K562 (cell line): ENCODE data around the gene CHSY1. TPM values are rescaled to one million over a fixed set of nuclear protein-coding genes. Genes with fewer than 3 reads are reported as not detected.

Experiments used
- ATAC-seq: fragments of 200-7000 bp; cut with Tn5 transposase; 3 replicates; pipeline ENCODE4 v1.9.1; 2020; ENCODE audit warnings: moderate library complexity
- BruUV-seq: library from RNA; stranded (reverse); fragments of 400-500 nt; replicated peaks from 2 replicates; lab custom pipeline; 2021; lab: Mats Ljungman, UMichigan
- CTCF ChIA-PET: fragments of 300-600 bp; formaldehyde crosslinking; extraction: SDS; loops from one replicate; lab custom pipeline; 2021; ENCODE audit warnings: low intra/inter-chr PET ratio; lab: Yijun Ruan, JAX
- POLR2A ChIA-PET: fragments of 300-600, 350-650 bp; sonication (Branson Sonifier 250); formaldehyde crosslinking; extraction: SDS; loops from one replicate; lab custom pipeline; 2021; ENCODE audit warnings: antibody characterized with exemption, inconsistent platforms; lab: Yijun Ruan, JAX
- DNase-seq, 4 experiments: peaks; one replicate each; pipeline versions ENCODE4 v3.0.0 to v3.0.0-alpha.2; 2011 to 2018; ENCODE audit warnings: low spot score in 3 of 4, mixed read lengths in 3 of 4; ENCODE audit errors: extremely low read depth in 1 of 4
- FAIRE-seq: peaks from 2 replicates; lab custom pipeline; 2011; peaks lifted over from hg19 to GRCh38; lab: Jason Lieb, UNC
- H2AFZ ChIP-seq: 2 replicates; pipeline ENCODE4 v1.6.0; 2011; ENCODE audit warnings: low read depth, low read length, control low read depth, inconsistent platforms
- H3K27ac ChIP-seq: fragments of 200-600 bp; 3 replicates; pipeline ENCODE4 v1.8.0; 2011; ENCODE audit warnings: low read depth, mild to moderate bottlenecking, control low read depth, inconsistent platforms, low read length, moderate library complexity, mixed read lengths; ENCODE audit errors: extremely low read depth
- H3K27me3 ChIP-seq, 2 experiments: fragments of 300-600 bp in 1 of 2; 2 replicates in 1 of 2; 3 replicates in 1 of 2; pipeline versions ENCODE4 v1.6.0 to v1.8.0; 2011; ENCODE audit warnings: inconsistent platforms in 2 of 2, low read length in 2 of 2, mild to moderate bottlenecking in 1 of 2, mixed read lengths in 1 of 2, moderate library complexity in 1 of 2; ENCODE audit not compliant: control insufficient read depth in 2 of 2, insufficient read depth in 2 of 2
- H3K36me3 ChIP-seq: fragments of 300-600 bp; 3 replicates; pipeline ENCODE4 v1.8.0; 2011; ENCODE audit warnings: mild to moderate bottlenecking, low read length, inconsistent platforms; ENCODE audit not compliant: control insufficient read depth, insufficient read depth
- H3K4me1 ChIP-seq, 2 experiments: fragments of 200-600 bp in 1 of 2; replicated peaks in 1 of 2; 2 replicates in 1 of 2; 3 replicates in 1 of 2; pipeline versions ENCODE4 v1.5.1 to v1.8.0; 2011; ENCODE audit warnings: inconsistent platforms in 2 of 2, low read length in 2 of 2, mild to moderate bottlenecking in 1 of 2, mixed read lengths in 1 of 2, moderate library complexity in 1 of 2; ENCODE audit not compliant: control insufficient read depth in 2 of 2, insufficient read depth in 2 of 2
- H3K4me2 ChIP-seq: 2 replicates; pipeline ENCODE4 v1.6.1; 2011; ENCODE audit warnings: low read length, control low read depth, inconsistent platforms, mixed read lengths; ENCODE audit not compliant: insufficient read depth
- H3K4me3 ChIP-seq: fragments of 200-600 bp; sonication (generic), shearing (Covaris generic); 2 replicates; pipeline ENCODE4 v1.5.1; 2016; ENCODE audit warnings: control low read depth, inconsistent platforms
- H3K79me2 ChIP-seq: fragments of 200-600 bp; 3 replicates; pipeline ENCODE4 v1.8.0; 2011; ENCODE audit warnings: low read length, inconsistent platforms; ENCODE audit not compliant: control insufficient read depth, insufficient read depth
- H3K9ac ChIP-seq, 2 experiments: 2 replicates each; pipeline versions ENCODE4 v1.6.0 to v1.6.1; 2011; ENCODE audit warnings: low read depth in 2 of 2, low read length in 2 of 2, control low read depth in 1 of 2, inconsistent platforms in 1 of 2, mild to moderate bottlenecking in 1 of 2, mixed read lengths in 1 of 2; ENCODE audit not compliant: insufficient read depth in 1 of 2
- H3K9me1 ChIP-seq: one replicate; pipeline ENCODE4 v1.6.0; 2011; ENCODE audit warnings: inconsistent platforms, mild to moderate bottlenecking, low read length, moderate library complexity; ENCODE audit not compliant: control insufficient read depth, insufficient read depth
- H3K9me3 ChIP-seq: replicated peaks from 2 replicates; pipeline ENCODE4 v1.5.1; 2011; ENCODE audit warnings: low read depth, low read length, inconsistent platforms; ENCODE audit not compliant: control insufficient read depth, insufficient read depth
- H4K20me1 ChIP-seq: replicated peaks from 2 replicates; pipeline ENCODE4 v1.6.1; 2011; ENCODE audit warnings: low read length, inconsistent platforms, mixed read lengths; ENCODE audit not compliant: control insufficient read depth, insufficient read depth
- ARHGAP35 ChIP-seq: fragments of 450-650 bp; IDR thresholded peaks from 2 replicates; pipeline ENCODE4 v1.6.1; 2018; ENCODE audit not compliant: partially characterized antibody
- ASH1L ChIP-seq: fragments of 450-650 bp; IDR thresholded peaks from 2 replicates; pipeline ENCODE4 v1.6.1; 2018; ENCODE audit warnings: borderline replicate concordance, mild to moderate bottlenecking, low read depth; ENCODE audit not compliant: partially characterized antibody
- EZH2 ChIP-seq: IDR thresholded peaks from 2 replicates; pipeline ENCODE4 v1.6.1; 2012; ENCODE audit warnings: low read depth, mild to moderate bottlenecking, inconsistent platforms, low read length, borderline replicate concordance
- FOXK2 ChIP-seq, 2 experiments: fragments of 450-650 bp; IDR thresholded peaks in 1 of 2; conservative IDR thresholded peaks in 1 of 2; 2 replicates each; pipeline ENCODE4 v1.6.1; 2016; ENCODE audit warnings: low read depth in 2 of 2, mild to moderate bottlenecking in 1 of 2
- GTF2F1 ChIP-seq: IDR thresholded peaks from 2 replicates; pipeline ENCODE4 v1.6.1; 2011; ENCODE audit warnings: low read depth, low read length, improper control_type of control experiment
- MTA3 ChIP-seq: fragments of 450-650 bp; formaldehyde crosslinking; IDR thresholded peaks from 2 replicates; pipeline ENCODE4 v1.6.1; 2017; ENCODE audit warnings: mild to moderate bottlenecking, borderline replicate concordance
- NFIX ChIP-seq: fragments of 250-450 bp; sonication (Bioruptor Pico); IDR thresholded peaks from 2 replicates; pipeline ENCODE4 v1.4.0; 2020; ENCODE audit warnings: low read depth, mild to moderate bottlenecking, moderate library complexity
- SMARCE1 ChIP-seq: fragments of 450-650 bp; IDR thresholded peaks from 2 replicates; pipeline ENCODE4 v1.7.1; 2016; ENCODE audit warnings: mild to moderate bottlenecking
- SRSF9 ChIP-seq: fragments of 200-400 bp; formaldehyde crosslinking; IDR thresholded peaks from 2 replicates; pipeline ENCODE4 v1.6.1; 2017; ENCODE audit warnings: low read depth, low read length, borderline replicate concordance
- ZNF253 ChIP-seq: fragments of 250-450 bp; sonication (Bioruptor Pico); conservative IDR thresholded peaks from 2 replicates; pipeline ENCODE4 v1.6.1; 2021; ENCODE audit warnings: mild to moderate bottlenecking
- WGBS: fragments of 100-300 bp; shearing (Covaris generic); methylation state at CpG from one replicate; pipeline ENCODE4 v1.1.6; 2016; ENCODE audit warnings: low coverage, mixed read lengths; ENCODE audit not compliant: insufficient coverage; ENCODE audit errors: missing lambda C conversion rate; 5-methylcytosine and 5-hydroxymethylcytosine counted together
- in situ Hi-C: fragments of 300-500 bp; cut with MboI; formaldehyde crosslinking; loops from 4 replicates; pipeline ENCODE4 v1.15.0; 2018; ENCODE audit warnings: inconsistent platforms, mixed read lengths
- intact Hi-C: fragments of 100-400 bp; cut with micrococcal nuclease; formaldehyde crosslinking; loops from 2 replicates; pipeline ENCODE4 v1.14.2; 2022
- polyA plus RNA-seq, 8 experiments: library from polyadenylated mRNA; depleted of rRNA in 4 of 8; stranded (reverse) in 5 of 8; unstranded in 3 of 8; fragments of >200 nt; fragmentation: Nextera tagmentation in 2 of 8; fragmentation: Illumina TruSeq in 1 of 8; extraction: Ambion mirVana in 2 of 8; extraction: Trizol in 1 of 8; gene quantifications; 2 replicates each; pipeline versions ENCODE4 v1.2.1 to v1.2.3, GENCODE V29; 2011 to 2014; ENCODE audit warnings: inconsistent platforms in 1 of 8, missing spikeins in 1 of 8
- total RNA-seq, 7 experiments: library from RNA; depleted of rRNA in 6 of 7; stranded (reverse); fragments of >200 nt in 6 of 7; fragmentation: Illumina TruSeq in 2 of 7; extraction: Trizol in 2 of 7; gene quantifications; 2 replicates each; pipeline versions ENCODE4 v1.2.1 to v1.2.3, GENCODE V29; 2011 to 2021; ENCODE audit warnings: low replicate concordance in 1 of 7
- TF ChIP-seq, protein P1 (sequence below): sonication (generic); formaldehyde crosslinking; IDR thresholded peaks from 2 replicates; pipeline ENCODE4 v1.8.0; 2022; ENCODE audit warnings: mild to moderate bottlenecking, missing genetic modification reagents
- TF ChIP-seq, protein P2 (sequence below): fragments of 450-650 bp; IDR thresholded peaks from 2 replicates; pipeline ENCODE4 v1.6.1; 2016; ENCODE audit warnings: low read depth, mild to moderate bottlenecking, moderate library complexity
- TF ChIP-seq, protein P3 (sequence below), 2 experiments: fragments of 450-650 bp; IDR thresholded peaks; 2 replicates each; pipeline ENCODE4 v1.6.1; 2018; ENCODE audit warnings: mild to moderate bottlenecking in 2 of 2, low read depth in 1 of 2; ENCODE audit not compliant: partially characterized antibody in 2 of 2
- TF ChIP-seq, protein P4 (sequence below): fragments of 250-450 bp; sonication (Bioruptor Pico); IDR thresholded peaks from 2 replicates; pipeline ENCODE4 v1.8.0; 2022; ENCODE audit warnings: inconsistent platforms, mild to moderate bottlenecking, moderate library complexity, borderline replicate concordance

The CHSY1 gene
- total and polyA plus RNA-seq, 9 of the 15 experiments (the other 6 are each of a cell fraction or from before 2014, with no cell fraction given): 7.0 to 16.4 (median 13.4) TPM

DNA sequence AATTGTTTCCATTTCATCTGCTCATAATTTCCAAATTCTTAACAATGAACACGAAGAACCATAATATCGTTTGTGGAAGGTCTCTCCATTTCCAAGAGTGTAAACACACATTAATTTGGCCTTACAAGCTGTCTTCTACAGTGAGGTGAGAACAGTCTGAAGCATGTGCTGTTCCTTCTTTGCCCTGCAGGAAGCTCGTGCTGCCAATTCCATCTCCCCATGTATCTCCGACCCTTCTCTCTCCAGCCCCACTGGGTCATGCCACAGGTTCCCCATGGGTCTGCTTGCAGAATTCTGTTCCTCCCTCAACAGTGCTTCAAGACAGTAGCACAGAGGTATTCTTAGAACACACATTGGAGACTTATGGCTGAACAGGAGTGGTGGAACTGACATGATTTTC, 70.5 kb downstream of the CHSY1 start:
- no peaks in the 10 kb centered on the region for H4K20me1 ChIP-seq
- H3K4me2 ChIP-seq: no peak overlapping the region
- H3K4me1 ChIP-seq: peaks cover 3 to 10% of the 10 kb centered on the region in 2 experiments; a peak in 3 of 5 replicates
- H3K36me3 ChIP-seq: peaks cover 14% of the 10 kb centered on the region; the same call in 2 of the 3 replicates
- peak; percentile 52 for FAIRE-seq
- H3K9me1 ChIP-seq: no peaks in the 10 kb centered on the region
- H3K9ac ChIP-seq: no peak overlapping the region
- H3K27ac ChIP-seq: no peak overlapping the region
- H3K27me3 ChIP-seq: no peaks in the 10 kb centered on the region
- in situ Hi-C loops: no loop called here
- no peak overlapping the region for H2AFZ ChIP-seq
- DNase-seq: no peak
- POLR2A ChIA-PET: interaction anchor here (1.1 kb wide), 1 partner anchor 13 kb away, joined by 4 read pairs; no protein-coding TSS in a partner anchor
- CTCF ChIA-PET: no interaction called here
- intact Hi-C loops: no loop called here
- WGBS: 77% methylated on average over 4 of the region's 4 CpGs
- ATAC-seq: 0 out of 3 replicates have a peak, but pooled peaks have one; percentile 35
- no peak for TF ChIP-seq ARHGAP35
- TF ChIP-seq ZNF253: no peak
- TF ChIP-seq, protein P1, sequence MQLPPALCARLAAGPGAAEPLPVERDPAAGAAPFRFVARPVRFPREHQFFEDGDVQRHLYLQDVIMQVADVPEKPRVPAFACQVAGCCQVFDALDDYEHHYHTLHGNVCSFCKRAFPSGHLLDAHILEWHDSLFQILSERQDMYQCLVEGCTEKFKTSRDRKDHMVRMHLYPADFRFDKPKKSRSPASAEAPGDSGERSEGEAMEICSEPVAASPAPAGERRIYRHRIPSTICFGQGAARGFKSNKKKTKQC (CRISPR knock-in tag): no peak
- TF ChIP-seq, protein P2, sequence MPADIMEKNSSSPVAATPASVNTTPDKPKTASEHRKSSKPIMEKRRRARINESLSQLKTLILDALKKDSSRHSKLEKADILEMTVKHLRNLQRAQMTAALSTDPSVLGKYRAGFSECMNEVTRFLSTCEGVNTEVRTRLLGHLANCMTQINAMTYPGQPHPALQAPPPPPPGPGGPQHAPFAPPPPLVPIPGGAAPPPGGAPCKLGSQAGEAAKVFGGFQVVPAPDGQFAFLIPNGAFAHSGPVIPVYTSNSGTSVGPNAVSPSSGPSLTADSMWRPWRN: no peak
- TF ChIP-seq, protein P3, sequence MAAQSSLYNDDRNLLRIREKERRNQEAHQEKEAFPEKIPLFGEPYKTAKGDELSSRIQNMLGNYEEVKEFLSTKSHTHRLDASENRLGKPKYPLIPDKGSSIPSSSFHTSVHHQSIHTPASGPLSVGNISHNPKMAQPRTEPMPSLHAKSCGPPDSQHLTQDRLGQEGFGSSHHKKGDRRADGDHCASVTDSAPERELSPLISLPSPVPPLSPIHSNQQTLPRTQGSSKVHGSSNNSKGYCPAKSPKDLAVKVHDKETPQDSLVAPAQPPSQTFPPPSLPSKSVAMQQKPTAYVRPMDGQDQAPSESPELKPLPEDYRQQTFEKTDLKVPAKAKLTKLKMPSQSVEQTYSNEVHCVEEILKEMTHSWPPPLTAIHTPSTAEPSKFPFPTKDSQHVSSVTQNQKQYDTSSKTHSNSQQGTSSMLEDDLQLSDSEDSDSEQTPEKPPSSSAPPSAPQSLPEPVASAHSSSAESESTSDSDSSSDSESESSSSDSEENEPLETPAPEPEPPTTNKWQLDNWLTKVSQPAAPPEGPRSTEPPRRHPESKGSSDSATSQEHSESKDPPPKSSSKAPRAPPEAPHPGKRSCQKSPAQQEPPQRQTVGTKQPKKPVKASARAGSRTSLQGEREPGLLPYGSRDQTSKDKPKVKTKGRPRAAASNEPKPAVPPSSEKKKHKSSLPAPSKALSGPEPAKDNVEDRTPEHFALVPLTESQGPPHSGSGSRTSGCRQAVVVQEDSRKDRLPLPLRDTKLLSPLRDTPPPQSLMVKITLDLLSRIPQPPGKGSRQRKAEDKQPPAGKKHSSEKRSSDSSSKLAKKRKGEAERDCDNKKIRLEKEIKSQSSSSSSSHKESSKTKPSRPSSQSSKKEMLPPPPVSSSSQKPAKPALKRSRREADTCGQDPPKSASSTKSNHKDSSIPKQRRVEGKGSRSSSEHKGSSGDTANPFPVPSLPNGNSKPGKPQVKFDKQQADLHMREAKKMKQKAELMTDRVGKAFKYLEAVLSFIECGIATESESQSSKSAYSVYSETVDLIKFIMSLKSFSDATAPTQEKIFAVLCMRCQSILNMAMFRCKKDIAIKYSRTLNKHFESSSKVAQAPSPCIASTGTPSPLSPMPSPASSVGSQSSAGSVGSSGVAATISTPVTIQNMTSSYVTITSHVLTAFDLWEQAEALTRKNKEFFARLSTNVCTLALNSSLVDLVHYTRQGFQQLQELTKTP (IDR thresholded peaks at IDR 0.05; ENCODE audit: low read depth in 1 of 2, partially characterized antibody in 2 of 2): no peak
- TF ChIP-seq, protein P4, sequence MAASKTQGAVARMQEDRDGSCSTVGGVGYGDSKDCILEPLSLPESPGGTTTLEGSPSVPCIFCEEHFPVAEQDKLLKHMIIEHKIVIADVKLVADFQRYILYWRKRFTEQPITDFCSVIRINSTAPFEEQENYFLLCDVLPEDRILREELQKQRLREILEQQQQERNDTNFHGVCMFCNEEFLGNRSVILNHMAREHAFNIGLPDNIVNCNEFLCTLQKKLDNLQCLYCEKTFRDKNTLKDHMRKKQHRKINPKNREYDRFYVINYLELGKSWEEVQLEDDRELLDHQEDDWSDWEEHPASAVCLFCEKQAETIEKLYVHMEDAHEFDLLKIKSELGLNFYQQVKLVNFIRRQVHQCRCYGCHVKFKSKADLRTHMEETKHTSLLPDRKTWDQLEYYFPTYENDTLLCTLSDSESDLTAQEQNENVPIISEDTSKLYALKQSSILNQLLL: no peak
- TF ChIP-seq GTF2F1: no peak
- no peak for TF ChIP-seq SMARCE1
- TF ChIP-seq SRSF9: no peak
- TF ChIP-seq EZH2: no peak
- no peak for TF ChIP-seq FOXK2 (conservative IDR thresholded peaks at IDR 0.05 in 1 of 2, IDR thresholded peaks at IDR 0.05 in 1 of 2; ENCODE audit: low read depth in 2 of 2)
- TF ChIP-seq MTA3: no peak
- TF ChIP-seq ASH1L: no peak
- TF ChIP-seq NFIX (CRISPR knock-in tag): no peak
- H3K79me2 ChIP-seq: peaks cover 2% of the 10 kb centered on the region; the same call in 1 of the 3 replicates
- BruUV-seq: no TSS peak
- no peak overlapping the region for H3K4me3 ChIP-seq
- H3K9me3 ChIP-seq: no peaks in the 10 kb centered on the region
